K562 (cell line): ENCODE data around the gene SH3BGR. TPM values are rescaled to one million over a fixed set of nuclear protein-coding genes. Genes with fewer than 3 reads are reported as not detected.

Source experiments
- CHAMP1 ChIP-seq: fragments of 450-650 bp; IDR thresholded peaks from 2 replicates; pipeline ENCODE4 v1.6.1; 2016; ENCODE audit warnings: mild to moderate bottlenecking
- CREBBP ChIP-seq: IDR thresholded peaks from one replicate; pipeline ENCODE4 v1.6.1; 2012; ENCODE audit warnings: low read depth, mild to moderate bottlenecking, control low read depth, inconsistent platforms, low read length
- CREM ChIP-seq: IDR thresholded peaks from 2 replicates; pipeline ENCODE4 v1.6.1; 2014; ENCODE audit warnings: antibody characterized with exemption, low read depth
- DIDO1 ChIP-seq: fragments of 450-650 bp; IDR thresholded peaks from 2 replicates; pipeline ENCODE4 v1.6.1; 2016; ENCODE audit warnings: low read depth, missing biosample characterization, missing genetic modification characterization
- HDAC8 ChIP-seq: fragments of 450-650 bp; IDR thresholded peaks from 2 replicates; pipeline ENCODE4 v1.6.1; 2016; ENCODE audit warnings: mild to moderate bottlenecking, missing genetic modification characterization, moderate library complexity, missing compliant biosample characterization
- IRF1 ChIP-seq: sonication (generic); formaldehyde crosslinking; IDR thresholded peaks from 2 replicates; pipeline ENCODE4 v1.8.0; 2022; ENCODE audit warnings: missing genetic modification reagents, mild to moderate bottlenecking, borderline replicate concordance
- KDM1A ChIP-seq, 2 experiments: fragments of 450-650 bp; IDR thresholded peaks; 2 replicates each; pipeline ENCODE4 v1.6.1; 2016; ENCODE audit warnings: mild to moderate bottlenecking in 2 of 2
- KHSRP ChIP-seq: fragments of 450-650 bp; IDR thresholded peaks from 2 replicates; pipeline ENCODE4 v1.6.1; 2017
- MAFF ChIP-seq: IDR thresholded peaks from 2 replicates; pipeline ENCODE4 v1.6.1; 2012; ENCODE audit warnings: low read length, improper control_type of control experiment
- MBD1 ChIP-seq: fragments of 250-450 bp; sonication (Bioruptor Pico); IDR thresholded peaks from 2 replicates; pipeline ENCODE4 v1.8.0; 2022; ENCODE audit warnings: inconsistent platforms
- MXI1 ChIP-seq: IDR thresholded peaks from 2 replicates; pipeline ENCODE4 v1.6.1; 2011; ENCODE audit warnings: low read depth, mild to moderate bottlenecking, improper control_type of control experiment, low read length
- OTX1 ChIP-seq: fragments of 450-650 bp; formaldehyde crosslinking; IDR thresholded peaks from 2 replicates; pipeline ENCODE4 v1.4.0; 2022; ENCODE audit warnings: mild to moderate bottlenecking
- POLR2B ChIP-seq: fragments of 450-650 bp; IDR thresholded peaks from 2 replicates; pipeline ENCODE4 v1.6.1; 2018; ENCODE audit warnings: low read depth; ENCODE audit not compliant: partially characterized antibody
- SMAD2 ChIP-seq: fragments of 150-350 bp; IDR thresholded peaks from 2 replicates; pipeline ENCODE4 v1.6.1; 2014; ENCODE audit warnings: low read depth, mild to moderate bottlenecking, low read length
- SNIP1 ChIP-seq: fragments of 450-650 bp; IDR thresholded peaks from 2 replicates; pipeline ENCODE4 v1.7.1; 2017; ENCODE audit warnings: low read depth, mild to moderate bottlenecking
- TSHZ1 ChIP-seq: fragments of 250-450 bp; sonication (Bioruptor Pico); IDR thresholded peaks from 2 replicates; pipeline ENCODE4 v1.4.0; 2020; ENCODE audit warnings: mild to moderate bottlenecking, moderate library complexity
- ZNF253 ChIP-seq: fragments of 250-450 bp; sonication (Bioruptor Pico); conservative IDR thresholded peaks from 2 replicates; pipeline ENCODE4 v1.6.1; 2021; ENCODE audit warnings: mild to moderate bottlenecking
- ZNF280A ChIP-seq: fragments of 450-650 bp; IDR thresholded peaks from 2 replicates; pipeline ENCODE4 v1.6.1; 2018; ENCODE audit warnings: mild to moderate bottlenecking, low read depth; ENCODE audit not compliant: partially characterized antibody
- polyA plus RNA-seq, 8 experiments: library from polyadenylated mRNA; depleted of rRNA in 4 of 8; stranded (reverse) in 5 of 8; unstranded in 3 of 8; fragments of >200 nt; fragmentation: Nextera tagmentation in 2 of 8; fragmentation: Illumina TruSeq in 1 of 8; extraction: Ambion mirVana in 2 of 8; extraction: Trizol in 1 of 8; gene quantifications; 2 replicates each; pipeline versions ENCODE4 v1.2.1 to v1.2.3, GENCODE V29; 2011 to 2014; ENCODE audit warnings: inconsistent platforms in 1 of 8, missing spikeins in 1 of 8
- total RNA-seq, 7 experiments: library from RNA; depleted of rRNA in 6 of 7; stranded (reverse); fragments of >200 nt in 6 of 7; fragmentation: Illumina TruSeq in 2 of 7; extraction: Trizol in 2 of 7; gene quantifications; 2 replicates each; pipeline versions ENCODE4 v1.2.1 to v1.2.3, GENCODE V29; 2011 to 2021; ENCODE audit warnings: low replicate concordance in 1 of 7

SH3BGR gene
- total and polyA plus RNA-seq, 9 of the 15 experiments (the other 6 are each of a cell fraction or from before 2014, with no cell fraction given) = 6.6 to 42.9 (median 25.6) TPM

GRCh38 chr21:39445321-39446269 is 6.2 kb upstream of the SH3BGR start, which contains the start of gene LCA5L (continued):
- no peak for TF ChIP-seq ZNF280A
- TF ChIP-seq POLR2B = peak; percentile 93
- no peak for TF ChIP-seq MBD1 (CRISPR knock-in tag)
- TF ChIP-seq HDAC8 = peak; percentile 14
- TF ChIP-seq IRF1 (CRISPR knock-in tag) = no peak
- no peak for TF ChIP-seq SNIP1
- no peak for TF ChIP-seq ZNF253 (CRISPR knock-in tag)
- TF ChIP-seq MAFF = no peak
- no peak for TF ChIP-seq SMAD2
- no peak for TF ChIP-seq KDM1A (IDR thresholded peaks at IDR 0.05)
- peak; percentile 90 for TF ChIP-seq MXI1
- no peak for TF ChIP-seq CHAMP1
- TF ChIP-seq TSHZ1 (CRISPR knock-in tag) = no peak
- no peak for TF ChIP-seq DIDO1 (tag)
- 0 out of 2 replicates have a peak, but pooled peaks have one; percentile 49 for TF ChIP-seq OTX1 (CRISPR knock-in tag)
- TF ChIP-seq KHSRP = no peak
- no peak for TF ChIP-seq CREBBP
- peak; percentile 58 for TF ChIP-seq CREM
